ENCODE results near the gene C20orf173. TPM values are rescaled to one million over a fixed set of nuclear protein-coding genes. Genes with fewer than 3 reads are reported as not detected.

C20orf173 gene
- total RNA-seq, 2 donors from 2014 or later = not detected

- DNase-seq (ENCODE audit: low spot score) = no peak
- no peaks in the 10 kb centered on the region for H3K4me1 ChIP-seq
- no peak for TF ChIP-seq CTCF (IDR thresholded peaks at IDR 0.05)
Measured at GRCh38 chr20:35478804-35479472, 50.5 kb downstream of the C20orf173 start.

More at GRCh38 chr20:35478804-35479472, 50.5 kb downstream of the C20orf173 start:
- no peaks in the 10 kb centered on the region for H3K9me3 ChIP-seq
- no peak overlapping the region for H3K27ac ChIP-seq
- peaks cover 50% of the 10 kb centered on the region for H3K36me3 ChIP-seq
- H3K4me3 ChIP-seq = no peak overlapping the region
- no peaks in the 10 kb centered on the region for H3K27me3 ChIP-seq

Other genes with a start within 250 kb of the C20orf173 start
- 10 to 100 TPM; 23.0 to 44.3 TPM for gene EIF6, start 244.9 kb downstream of the C20orf173 start, total RNA-seq
- gene FAM83C, start 237.2 kb downstream of the C20orf173 start, total RNA-seq = not detected
- gene UQCC1, start 117.7 kb downstream of the C20orf173 start, total RNA-seq = 10 to 100 TPM; 33.2 to 53.9 TPM
- 1 to 10 TPM in 1 of 2 donors, under 1 TPM in 1; 0.70 to 2.6 TPM for gene GDF5, start 91.4 kb downstream of the C20orf173 start, total RNA-seq
- gene CEP250, start 74.1 kb downstream of the C20orf173 start, total RNA-seq = 10 to 100 TPM; 13.0 to 18.9 TPM
- gene ERGIC3, start 12.4 kb upstream of the C20orf173 start, total RNA-seq = 100 to 1,000 TPM in 1 of 2 donors, 10 to 100 TPM in 1; 99.9 to 155 TPM
- gene SPAG4, start 86.2 kb upstream of the C20orf173 start, total RNA-seq = 1 to 10 TPM; 4.6 to 5.5 TPM
- 10 to 100 TPM; 39.2 to 60.4 TPM for gene CPNE1, start 135.2 kb upstream of the C20orf173 start, total RNA-seq
- gene RBM12, start 135.2 kb upstream of the C20orf173 start, total RNA-seq = 10 to 100 TPM; 18.4 to 20.9 TPM
- 10 to 100 TPM; 24.6 to 38.7 TPM for gene NFS1, start 169.7 kb upstream of the C20orf173 start, total RNA-seq
- 100 to 1,000 TPM; 263 to 409 TPM for gene ROMO1, start 169.8 kb upstream of the C20orf173 start, total RNA-seq
- gene RBM39, start 212.6 kb upstream of the C20orf173 start, total RNA-seq = 100 to 1,000 TPM; 106 to 112 TPM
- gene PHF20, start 242.4 kb upstream of the C20orf173 start, total RNA-seq = 10 to 100 TPM; 29.7 to 34.7 TPM

Data from right atrium auricular region (tissue), 2 donors.